ENCODE results near the gene GAA. TPM values are rescaled to one million over a fixed set of nuclear protein-coding genes. Genes with fewer than 3 reads are reported as not detected.

Gene GAA
- total RNA-seq, 1 experiment from 2014 or later = 30.3 TPM

DNA sequence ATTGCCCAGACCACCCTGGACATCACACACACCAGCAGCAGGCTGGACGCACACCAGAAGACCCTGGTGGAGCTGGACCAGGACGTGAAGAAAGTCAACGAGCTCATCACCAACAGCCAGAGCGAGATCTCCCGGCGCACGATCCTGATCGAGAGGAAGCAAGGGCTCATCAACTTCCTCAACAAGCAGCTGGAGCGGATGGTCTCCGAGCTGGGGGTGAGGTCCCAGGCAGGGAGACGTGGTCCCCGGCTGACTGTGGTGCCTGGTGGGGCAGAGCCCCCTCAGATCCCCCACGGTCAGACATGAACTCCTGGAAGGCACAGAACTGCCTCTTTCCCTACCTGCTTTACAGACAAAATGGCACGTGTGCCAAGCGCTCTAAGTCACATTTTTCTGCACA lies 16.6 kb upstream of the GAA start:
- TF ChIP-seq, protein P1, sequence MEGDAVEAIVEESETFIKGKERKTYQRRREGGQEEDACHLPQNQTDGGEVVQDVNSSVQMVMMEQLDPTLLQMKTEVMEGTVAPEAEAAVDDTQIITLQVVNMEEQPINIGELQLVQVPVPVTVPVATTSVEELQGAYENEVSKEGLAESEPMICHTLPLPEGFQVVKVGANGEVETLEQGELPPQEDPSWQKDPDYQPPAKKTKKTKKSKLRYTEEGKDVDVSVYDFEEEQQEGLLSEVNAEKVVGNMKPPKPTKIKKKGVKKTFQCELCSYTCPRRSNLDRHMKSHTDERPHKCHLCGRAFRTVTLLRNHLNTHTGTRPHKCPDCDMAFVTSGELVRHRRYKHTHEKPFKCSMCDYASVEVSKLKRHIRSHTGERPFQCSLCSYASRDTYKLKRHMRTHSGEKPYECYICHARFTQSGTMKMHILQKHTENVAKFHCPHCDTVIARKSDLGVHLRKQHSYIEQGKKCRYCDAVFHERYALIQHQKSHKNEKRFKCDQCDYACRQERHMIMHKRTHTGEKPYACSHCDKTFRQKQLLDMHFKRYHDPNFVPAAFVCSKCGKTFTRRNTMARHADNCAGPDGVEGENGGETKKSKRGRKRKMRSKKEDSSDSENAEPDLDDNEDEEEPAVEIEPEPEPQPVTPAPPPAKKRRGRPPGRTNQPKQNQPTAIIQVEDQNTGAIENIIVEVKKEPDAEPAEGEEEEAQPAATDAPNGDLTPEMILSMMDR (conservative IDR thresholded peaks at IDR 0.05) = no peak
- Histone ChIP-seq H3K18ac (ENCODE audit: insufficient read length, low read depth, low read length) (no peak overlapping the region), H3K23me2 (ENCODE audit: insufficient read length, low read depth, low read length, poor library complexity, severe bottlenecking) (no peaks in the 10 kb centered on the region), H4K20me1 (ENCODE audit: control insufficient read depth, insufficient read depth, insufficient read length) (no peaks in the 10 kb centered on the region), H2BK20ac (ENCODE audit: low read depth, low read length, poor library complexity, severe bottlenecking) (no peak overlapping the region), H2AK5ac (ENCODE audit: insufficient read length, low read length) (no peak overlapping the region), H3K9ac (ENCODE audit: extremely low read depth, insufficient read length, low read length) (no peak overlapping the region), H3K27me3 (ENCODE audit: insufficient read depth, low read length) (no peaks in the 10 kb centered on the region), H2BK12ac (ENCODE audit: insufficient read length, low read depth, low read length) (no peak overlapping the region), H3K4me2 (ENCODE audit: insufficient read depth, insufficient read length, low read length) (no peak overlapping the region), H4K8ac (replicated peaks; ENCODE audit: insufficient read length, low read depth, low read length) (no peak overlapping the region), H3K79me1 (ENCODE audit: insufficient read depth, low read depth, low read length, poor library complexity, severe bottlenecking) (no peaks in the 10 kb centered on the region), H3K27ac (ENCODE audit: insufficient read length, low read depth, low read length) (no peak overlapping the region), H3K4ac (ENCODE audit: low read depth, low read length) (no peak overlapping the region), H4K91ac (ENCODE audit: insufficient read length, low read depth, low read length) (no peak overlapping the region), H2AFZ (ENCODE audit: low read length) (no peak overlapping the region), H2BK15ac (ENCODE audit: low read depth, low read length) (no peak overlapping the region), H3K56ac (ENCODE audit: insufficient read length, low read depth, low read length) (no peak overlapping the region), H2BK5ac (ENCODE audit: insufficient read length, low read length) (no peak overlapping the region), H3K79me2 (ENCODE audit: insufficient read depth, low read length) (no peaks in the 10 kb centered on the region), H3K23ac (ENCODE audit: insufficient read length, low read depth, low read length) (no peak overlapping the region), H3K4me1 (ENCODE audit: insufficient read depth, low read length) (no peaks in the 10 kb centered on the region), H3K14ac (ENCODE audit: insufficient read depth, low read length) (no peak overlapping the region; the same call in 1 of the 2 replicates), H2BK120ac (ENCODE audit: low read depth, low read length, poor library complexity, severe bottlenecking) (no peak overlapping the region), H3T11ph (ENCODE audit: low read length) (no peak overlapping the region), H3K9me3 (ENCODE audit: control insufficient read depth, low read depth, low read length) (no peaks in the 10 kb centered on the region), H4K5ac (ENCODE audit: insufficient read length, low read depth, low read length) (no peak overlapping the region)
- H3K27me3 Mint-ChIP-seq (ENCODE audit: low read depth) = peaks cover 6% of the 10 kb centered on the region
- H3K9me3 Mint-ChIP-seq = no peaks in the 10 kb centered on the region
- DNase-seq = no peak
- H3K27ac Mint-ChIP-seq = no peak overlapping the region
- H3K4me3 Mint-ChIP-seq = no peak overlapping the region
- H3K36me3 Mint-ChIP-seq (ENCODE audit: insufficient read depth in 1 of 3, low read depth in 3 of 3) = 0 out of 7 replicates have a peak, but pooled peaks cover 0 to 3% (median 0%) of the 10 kb centered on the region in 3 experiments
- no CpG with 5 or more reads among the region's 15 CpGs for WGBS (ENCODE audit: extremely low coverage, insufficient read length, low lambda C conversion rate)
- peaks cover 8 to 11% of the 10 kb centered on the region in 2 experiments for H3K4me1 Mint-ChIP-seq

All from H9 (cell line).